ENCODE data around the gene SZT2. TPM values are rescaled to one million over a fixed set of nuclear protein-coding genes. Genes with fewer than 3 reads are reported as not detected.

The SZT2 gene
- total and polyA plus RNA-seq, 10 donors, result 9.4 to 115 (median 72.4) TPM

DNA sequence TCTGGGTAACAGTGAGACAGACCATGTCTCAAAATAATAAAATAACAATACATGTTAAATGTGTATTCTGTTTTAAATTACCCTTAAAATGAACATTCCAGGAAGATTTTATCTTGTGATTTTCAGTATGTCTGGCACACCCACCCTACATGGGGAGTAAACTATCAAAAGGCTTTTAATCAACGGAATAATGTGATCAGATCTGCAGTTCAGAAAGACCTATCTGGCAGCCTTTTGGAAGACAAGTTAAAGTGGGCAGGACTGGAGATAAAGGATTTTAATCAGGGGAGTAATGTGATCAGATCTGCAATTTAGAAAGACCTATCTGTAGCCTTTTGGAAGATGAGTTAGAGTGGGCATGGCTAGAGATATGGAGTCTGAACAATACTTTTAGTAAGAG lies 10.2 kb upstream of the SZT2 start:
- H3K4me3 ChIP-seq, result no peak overlapping the region
- TF ChIP-seq POLR2A (IDR thresholded peaks at IDR 0.05) (no peak), POLR2AphosphoS5 (IDR thresholded peaks at IDR 0.05) (no peak)
- TF ChIP-seq, protein P1, sequence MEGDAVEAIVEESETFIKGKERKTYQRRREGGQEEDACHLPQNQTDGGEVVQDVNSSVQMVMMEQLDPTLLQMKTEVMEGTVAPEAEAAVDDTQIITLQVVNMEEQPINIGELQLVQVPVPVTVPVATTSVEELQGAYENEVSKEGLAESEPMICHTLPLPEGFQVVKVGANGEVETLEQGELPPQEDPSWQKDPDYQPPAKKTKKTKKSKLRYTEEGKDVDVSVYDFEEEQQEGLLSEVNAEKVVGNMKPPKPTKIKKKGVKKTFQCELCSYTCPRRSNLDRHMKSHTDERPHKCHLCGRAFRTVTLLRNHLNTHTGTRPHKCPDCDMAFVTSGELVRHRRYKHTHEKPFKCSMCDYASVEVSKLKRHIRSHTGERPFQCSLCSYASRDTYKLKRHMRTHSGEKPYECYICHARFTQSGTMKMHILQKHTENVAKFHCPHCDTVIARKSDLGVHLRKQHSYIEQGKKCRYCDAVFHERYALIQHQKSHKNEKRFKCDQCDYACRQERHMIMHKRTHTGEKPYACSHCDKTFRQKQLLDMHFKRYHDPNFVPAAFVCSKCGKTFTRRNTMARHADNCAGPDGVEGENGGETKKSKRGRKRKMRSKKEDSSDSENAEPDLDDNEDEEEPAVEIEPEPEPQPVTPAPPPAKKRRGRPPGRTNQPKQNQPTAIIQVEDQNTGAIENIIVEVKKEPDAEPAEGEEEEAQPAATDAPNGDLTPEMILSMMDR (IDR thresholded peaks at IDR 0.05 in 8 of 11, conservative IDR thresholded peaks at IDR 0.05 in 3 of 11), result no peak
- no peaks in the 10 kb centered on the region for H3K27me3 ChIP-seq (replicated peaks in 1 of 7)
- no peak for DNase-seq
- 91 to 100% (median 100%) methylated on average over 1 of the region's 1 CpG for WGBS, 5 donors
- H3K36me3 ChIP-seq, result peaks cover 4 to 62% (median 31%) of the 10 kb centered on the region in 6 donors
- intact Hi-C loops (cut with DNase I; ENCODE audit: low total_unique reads), result no loop called here
- H3K27ac ChIP-seq, result no peak overlapping the region
- H3K4me1 ChIP-seq, result peaks cover 0 to 18% (median 0%) of the 10 kb centered on the region in 6 donors
- H3K9me3 ChIP-seq, result no peaks in the 10 kb centered on the region

DNA sequence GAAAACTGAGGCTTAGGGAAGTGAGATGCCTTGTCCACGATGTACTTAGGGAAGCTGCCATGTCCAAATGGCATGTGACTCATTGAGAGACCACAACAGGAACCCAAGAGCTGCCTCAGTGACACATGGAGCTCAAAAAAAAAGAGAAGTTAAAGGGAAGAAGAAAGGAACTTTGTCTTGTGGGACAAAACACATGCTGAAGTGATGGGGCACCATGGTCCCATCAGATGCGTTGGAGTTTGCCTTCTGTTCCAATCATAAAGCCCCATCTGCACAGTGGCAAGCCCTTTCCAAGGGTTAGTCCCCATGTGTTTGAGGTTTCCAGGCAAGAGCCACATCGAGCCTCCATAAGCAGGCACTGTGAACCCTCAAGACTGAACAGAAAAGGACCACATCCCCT lies 8.1 kb upstream of the SZT2 start:
- TF ChIP-seq, protein P1 (IDR thresholded peaks at IDR 0.05 in 8 of 11, conservative IDR thresholded peaks at IDR 0.05 in 3 of 11), result no peak
- H3K9me3 ChIP-seq, result no peaks in the 10 kb centered on the region
- intact Hi-C loops (cut with DNase I; ENCODE audit: low total_unique reads), result no loop called here
- peaks cover 18 to 80% (median 52%) of the 10 kb centered on the region in 6 donors for H3K36me3 ChIP-seq
- no peak for DNase-seq
- H3K4me1 ChIP-seq, result peaks cover 0 to 18% (median 0%) of the 10 kb centered on the region in 6 donors
- WGBS, 5 donors, result 47 to 68% (median 53%) methylated on average over 3 of the region's 3 CpGs
- H3K27ac ChIP-seq, result peak overlapping the region in 4 of 8 donors; percentile 8 to 61 (median 31)
- H3K4me3 ChIP-seq, result no peak overlapping the region
- H3K27me3 ChIP-seq (replicated peaks in 1 of 7), result no peaks in the 10 kb centered on the region

- Histone ChIP-seq H3K4me1 (peaks cover 0 to 20% (median 0%) of the 10 kb centered on the region in 6 donors), H3K27me3 (replicated peaks in 1 of 7) (no peaks in the 10 kb centered on the region), H3K27ac (peak overlapping the region in 4 of 8 donors; percentile 8 to 61 (median 31)), H3K4me3 (no peak overlapping the region), H3K9me3 (no peaks in the 10 kb centered on the region), H3K36me3 (peaks cover 22 to 86% (median 58%) of the 10 kb centered on the region in 6 donors)
- no peak for DNase-seq
- WGBS, 5 donors, result 76 to 82% (median 80%) methylated on average over 6 of the region's 6 CpGs
- intact Hi-C loops (cut with DNase I; ENCODE audit: low total_unique reads), result no loop called here
- TF ChIP-seq, protein P1 (IDR thresholded peaks at IDR 0.05 in 8 of 11, conservative IDR thresholded peaks at IDR 0.05 in 3 of 11), result no peak
- TF ChIP-seq POLR2AphosphoS5 (IDR thresholded peaks at IDR 0.05), result no peak
- no peak for TF ChIP-seq POLR2A (IDR thresholded peaks at IDR 0.05)
These were observed 7.5 kb upstream of the SZT2 start for GRCh38 chr1:43382027-43382779.

DNA sequence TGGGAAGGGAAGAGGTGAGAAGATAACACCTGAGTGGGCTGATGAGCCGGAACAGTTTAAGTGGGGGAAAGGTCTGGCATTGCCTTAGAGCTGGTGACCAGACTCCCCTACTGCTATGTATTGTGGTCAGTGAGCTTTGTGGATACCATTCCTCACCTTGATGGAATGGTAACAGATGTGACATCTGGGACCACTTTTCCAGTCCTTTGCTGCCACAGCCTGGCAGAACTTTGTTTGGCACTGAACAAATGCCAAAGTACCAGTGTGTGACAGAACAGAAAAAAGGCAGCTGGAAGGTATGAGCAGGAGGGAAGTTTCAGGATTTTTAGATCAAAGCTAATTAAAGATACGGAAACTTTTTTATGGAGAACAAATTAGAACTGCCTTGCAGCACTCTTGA lies 6.2 kb upstream of the SZT2 start:
- 74 to 100% (median 95%) methylated on average over 2 of the region's 2 CpGs for WGBS, 5 donors
- no peak overlapping the region for H3K27ac ChIP-seq
- H3K4me1 ChIP-seq, result peaks cover 6 to 33% (median 10%) of the 10 kb centered on the region in 6 donors
- DNase-seq, result no peak
- peaks cover 22 to 87% (median 60%) of the 10 kb centered on the region in 6 donors for H3K36me3 ChIP-seq
- no peak for TF ChIP-seq POLR2A (IDR thresholded peaks at IDR 0.05)
- TF ChIP-seq, protein P1 (IDR thresholded peaks at IDR 0.05 in 8 of 11, conservative IDR thresholded peaks at IDR 0.05 in 3 of 11), result no peak
- TF ChIP-seq POLR2AphosphoS5 (IDR thresholded peaks at IDR 0.05), result no peak
- H3K27me3 ChIP-seq (replicated peaks in 1 of 7), result no peaks in the 10 kb centered on the region
- no peaks in the 10 kb centered on the region for H3K9me3 ChIP-seq
- intact Hi-C loops (cut with DNase I; ENCODE audit: low total_unique reads), result no loop called here
- H3K4me3 ChIP-seq, result no peak overlapping the region

All from spleen (tissue), 11 donors.